Stimulated activated CD8-positive, alpha-beta memory T cell treated with anti-CD3 and anti-CD28 coated beads, Interleukin-7, amount 100 ng/mL, for 48 hours (primary cell): ENCODE data around the gene ANO2.

Source experiments
- DNase-seq, 2 donors: peaks; one replicate each; pipeline ENCODE4 v3.0.0-alpha.2; 2020; ENCODE audit warnings: low read depth in 1 of 2; ENCODE audit errors: extremely low read depth in 1 of 2

ANO2 gene

GRCh38 chr12:5783289-5783920 lies 161.7 kb downstream of the ANO2 start:
- no peak for DNase-seq

- DNase-seq: no peak
These were observed 164.5 kb downstream of the ANO2 start for GRCh38 chr12:5780536-5780935.

- no peak for DNase-seq
These were observed 165.7 kb downstream of the ANO2 start for GRCh38 chr12:5779401-5779800.

- no peak for DNase-seq
These were observed 166.2 kb downstream of the ANO2 start for GRCh38 chr12:5778821-5779220.

- DNase-seq: no peak
These were observed 167.6 kb downstream of the ANO2 start for GRCh38 chr12:5777451-5777850.

- DNase-seq: no peak
These were observed 169.0 kb downstream of the ANO2 start for GRCh38 chr12:5776091-5776490.

GRCh38 chr12:5773550-5773949 lies 171.5 kb downstream of the ANO2 start:
- DNase-seq: no peak

- no peak for DNase-seq
These were observed 173.3 kb downstream of the ANO2 start for GRCh38 chr12:5771756-5772155.

- no peak for DNase-seq
These were observed 174.3 kb downstream of the ANO2 start for GRCh38 chr12:5770727-5771126.

- no peak for DNase-seq
These were observed 176.4 kb downstream of the ANO2 start for GRCh38 chr12:5768581-5769196.

- no peak for DNase-seq
These were observed 176.9 kb downstream of the ANO2 start for GRCh38 chr12:5768171-5768570.

GRCh38 chr12:5758347-5758746 lies 186.7 kb downstream of the ANO2 start:
- DNase-seq: no peak

GRCh38 chr12:5756338-5756842 lies 188.7 kb downstream of the ANO2 start:
- no peak for DNase-seq

- DNase-seq: no peak
These were observed 197.0 kb downstream of the ANO2 start for GRCh38 chr12:5748027-5748426.

- no peak for DNase-seq
These were observed 198.1 kb downstream of the ANO2 start for GRCh38 chr12:5746917-5747316.

- DNase-seq: no peak
These were observed 198.8 kb downstream of the ANO2 start for GRCh38 chr12:5746036-5746908.

- DNase-seq: peak; percentile 14 to 25
These were observed 199.7 kb downstream of the ANO2 start for GRCh38 chr12:5745251-5745888.

GRCh38 chr12:5742258-5742657 lies 202.8 kb downstream of the ANO2 start:
- no peak for DNase-seq

- DNase-seq: no peak
These were observed 205.1 kb downstream of the ANO2 start for GRCh38 chr12:5739917-5740316.

- no peak for DNase-seq
These were observed 207.3 kb downstream of the ANO2 start for GRCh38 chr12:5737778-5738177.

- DNase-seq: no peak
These were observed 208.5 kb downstream of the ANO2 start for GRCh38 chr12:5736527-5736926.
